SK-N-MC (cell line): ENCODE results near the gene FOXP1.

Experiments
- DNase-seq: peaks from one replicate; pipeline ENCODE4 v3.0.0-alpha.2; 2011; ENCODE audit warnings: low read depth, low spot score
- H3K27ac ChIP-seq: fragments of 200-600 bp; sonication (generic); 2 replicates; pipeline ENCODE4 v1.5.1; 2016; ENCODE audit warnings: mixed run types
- H3K36me3 ChIP-seq: fragments of 200-600 bp; sonication (generic); 2 replicates; pipeline ENCODE4 v1.6.1; 2017; ENCODE audit warnings: antibody characterized with exemption, low read length, mixed read lengths; ENCODE audit not compliant: insufficient read depth
- H3K4me3 ChIP-seq: fragments of 200-600 bp; sonication (generic); 2 replicates; pipeline ENCODE4 v1.5.1; 2016
- H3K9ac ChIP-seq: fragments of 200-600 bp; sonication (generic); 2 replicates; pipeline ENCODE4 v1.8.0; 2017; ENCODE audit warnings: mixed run types, mixed read lengths; ENCODE audit not compliant: insufficient read length
- H3K9me3 ChIP-seq: fragments of 200-600 bp; sonication (generic); 2 replicates; pipeline ENCODE4 v1.6.1; 2017; ENCODE audit warnings: low read depth, mild to moderate bottlenecking, antibody characterized with exemption, low read length, moderate library complexity, mixed read lengths
- EZH2 ChIP-seq: fragments of 200-600 bp; sonication (generic); IDR thresholded peaks from one replicate; pipeline ENCODE4 v1.6.1; 2017; ENCODE audit warnings: antibody characterized with exemption
- FOXP2 ChIP-seq: optimal IDR thresholded peaks from 2 replicates; pipeline ENCODE3; 2011; ENCODE audit warnings: mild to moderate bottlenecking, moderate library complexity; ENCODE audit not compliant: insufficient read depth; ENCODE audit errors: extremely low read length, control extremely low read depth
- POLR2AphosphoS5 ChIP-seq: IDR thresholded peaks from 2 replicates; pipeline ENCODE4 v1.6.1; 2012; ENCODE audit warnings: mild to moderate bottlenecking, low read depth, low read length, borderline replicate concordance

FOXP1 gene

GRCh38 chr3:71583566-71584393 is at the start of gene FOXP1:
TSS of gene FOXP1 (minus strand) at chr3:71583728. CDS start at chr3:71198381, 385,347 bp downstream.
- DNase-seq, result no peak
- H3K4me3 ChIP-seq, result peak within 1 kb of the TSS; percentile 84
- TF ChIP-seq FOXP2 (peak; percentile 95), POLR2AphosphoS5 (no peak)
- H3K9ac ChIP-seq, result peak within 1 kb of the TSS; percentile 80
- H3K36me3 ChIP-seq, result no peaks in the 10 kb centered on the region
- H3K27ac ChIP-seq, result peak within 1 kb of the TSS; percentile 83
- H3K9me3 ChIP-seq, result no peaks in the 10 kb centered on the region

DNA sequence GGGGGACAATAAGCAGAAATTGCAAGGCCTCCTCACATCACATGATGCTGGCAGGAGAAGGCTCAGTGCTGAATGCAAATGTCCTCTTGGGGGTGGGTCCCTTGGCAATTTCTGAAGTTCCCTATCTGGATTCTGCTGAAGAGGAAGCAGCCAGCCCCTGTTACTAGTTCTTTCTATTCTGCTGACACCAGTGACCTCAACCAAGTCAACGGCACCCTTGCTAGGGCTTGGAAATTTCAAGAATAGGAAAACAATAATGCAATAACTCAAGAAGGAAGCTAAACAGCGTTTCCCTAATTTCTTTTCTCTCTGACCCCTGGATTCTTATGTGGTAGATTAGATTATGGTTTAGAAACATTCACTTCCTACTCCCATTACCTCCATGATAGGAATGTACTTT is 46.2 kb upstream of the FOXP1 start:
- Histone ChIP-seq H3K36me3 (no peaks in the 10 kb centered on the region), H3K4me3 (no peak overlapping the region), H3K9ac (no peak overlapping the region), H3K9me3 (no peaks in the 10 kb centered on the region), H3K27ac (no peak overlapping the region)
- no peak for TF ChIP-seq FOXP2
- no peak for TF ChIP-seq EZH2
- no peak for TF ChIP-seq POLR2AphosphoS5
- DNase-seq, result no peak

- H3K36me3 ChIP-seq, result no peaks in the 10 kb centered on the region
- no peak overlapping the region for H3K9ac ChIP-seq
- TF ChIP-seq EZH2, result no peak
- TF ChIP-seq FOXP2, result no peak
- TF ChIP-seq POLR2AphosphoS5, result no peak
- H3K27ac ChIP-seq, result no peak overlapping the region
- no peak overlapping the region for H3K4me3 ChIP-seq
- DNase-seq, result no peak
- no peaks in the 10 kb centered on the region for H3K9me3 ChIP-seq
Measured at GRCh38 chr3:71629289-71629688, 45.8 kb upstream of the FOXP1 start.

DNA sequence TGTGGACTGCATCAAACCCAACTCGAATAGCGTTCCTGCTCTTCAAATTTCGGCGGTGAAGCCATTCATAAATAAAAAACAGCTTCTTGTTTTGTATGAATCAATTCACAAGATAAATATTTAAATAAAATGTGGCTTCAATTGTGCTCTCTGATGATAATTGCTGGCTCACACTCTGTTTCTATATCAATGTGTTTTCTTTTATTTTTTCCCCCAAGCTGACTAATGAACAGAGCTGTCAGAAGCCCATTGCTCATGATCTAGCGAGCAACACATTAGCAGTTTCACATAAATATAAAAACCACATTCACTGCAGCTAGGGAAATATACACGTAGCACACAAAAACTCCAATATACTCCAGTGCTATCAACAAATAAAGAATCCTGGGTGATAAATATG is 45.0 kb upstream of the FOXP1 start:
- Histone ChIP-seq H3K27ac (no peak overlapping the region), H3K4me3 (no peak overlapping the region), H3K9ac (no peak overlapping the region), H3K36me3 (no peaks in the 10 kb centered on the region), H3K9me3 (no peaks in the 10 kb centered on the region)
- DNase-seq, result no peak
- TF ChIP-seq POLR2AphosphoS5, result no peak
- TF ChIP-seq FOXP2, result no peak
- TF ChIP-seq EZH2, result no peak

DNA sequence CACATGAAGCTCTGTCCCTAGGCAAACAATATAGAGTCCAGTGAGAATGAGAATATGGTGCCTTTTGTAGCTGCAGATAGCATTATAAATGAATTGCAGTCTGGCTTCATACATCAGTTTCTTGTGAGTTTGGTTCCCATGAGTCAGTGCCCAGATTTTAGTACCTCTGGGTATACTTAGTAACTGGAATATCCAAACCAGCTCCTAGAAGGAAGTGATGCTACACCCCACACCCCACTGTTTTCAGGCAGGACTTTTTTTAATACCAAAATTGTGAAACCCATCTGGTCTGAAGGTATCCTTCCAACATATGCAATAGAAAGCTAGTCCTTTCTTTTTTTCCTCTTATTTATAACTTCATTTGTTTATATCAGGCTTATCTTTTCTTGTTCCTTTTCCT is 42.1 kb upstream of the FOXP1 start:
- Histone ChIP-seq H3K36me3 (no peaks in the 10 kb centered on the region), H3K4me3 (no peak overlapping the region), H3K27ac (no peak overlapping the region), H3K9ac (no peak overlapping the region), H3K9me3 (no peaks in the 10 kb centered on the region)
- DNase-seq, result no peak
- TF ChIP-seq POLR2AphosphoS5, result no peak
- TF ChIP-seq FOXP2, result no peak
- no peak for TF ChIP-seq EZH2

DNA sequence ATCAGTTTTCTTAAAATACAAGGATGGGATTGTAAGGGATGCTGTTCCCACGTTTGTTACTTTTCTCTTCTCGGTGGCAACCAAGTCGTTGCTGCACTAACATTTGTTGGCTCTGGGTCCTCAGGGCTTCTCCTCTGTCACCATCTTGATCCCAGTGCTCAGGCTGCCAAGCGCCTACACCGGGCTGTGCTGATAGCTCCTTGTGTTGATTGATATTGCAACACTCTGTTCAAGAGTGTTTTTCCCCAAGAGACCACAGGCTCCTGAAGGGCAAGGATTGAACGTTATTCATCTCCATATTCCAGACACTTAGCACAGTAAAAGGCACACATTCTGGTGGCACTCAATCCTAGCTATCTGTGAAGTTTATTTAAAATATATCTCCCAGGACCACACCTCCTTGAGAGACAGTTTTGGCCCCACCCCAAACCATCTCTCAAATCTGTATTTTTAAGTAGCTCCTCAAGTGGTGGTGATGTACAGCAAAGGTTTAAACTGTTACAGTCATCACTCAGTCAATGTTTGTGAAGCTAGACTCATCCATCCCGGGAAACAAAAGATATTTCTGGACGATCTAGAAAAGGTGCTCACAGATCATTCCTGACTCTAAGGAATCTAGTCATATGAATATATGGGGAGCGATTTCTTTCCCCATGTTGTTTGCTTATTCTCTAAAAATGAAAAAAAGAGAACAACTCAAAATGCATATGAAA is 38.5 kb upstream of the FOXP1 start:
- Histone ChIP-seq H3K4me3 (no peak overlapping the region), H3K9me3 (no peaks in the 10 kb centered on the region), H3K36me3 (no peaks in the 10 kb centered on the region), H3K9ac (no peak overlapping the region), H3K27ac (no peak overlapping the region)
- DNase-seq, result no peak
- TF ChIP-seq EZH2, result no peak
- no peak for TF ChIP-seq FOXP2
- TF ChIP-seq POLR2AphosphoS5, result no peak

DNA sequence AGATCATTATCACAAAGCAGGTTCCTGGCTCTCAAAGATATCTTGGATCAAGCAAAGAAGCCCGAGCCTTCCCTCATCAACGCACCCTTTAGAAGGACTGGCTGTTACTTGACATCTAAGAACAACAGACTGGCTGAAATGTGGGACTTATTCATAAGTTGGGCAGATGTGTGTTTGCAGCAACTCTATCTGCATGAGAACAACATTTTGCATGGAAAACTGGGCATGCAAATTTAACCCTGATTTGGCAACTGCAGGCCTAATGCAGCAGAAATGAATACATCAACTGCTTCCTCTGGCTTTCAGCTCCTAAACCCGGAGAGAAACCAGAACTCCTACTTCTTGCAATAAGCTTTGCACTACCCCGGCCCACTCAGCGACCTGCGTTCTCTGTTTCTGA is 35.0 kb upstream of the FOXP1 start:
- H3K27ac ChIP-seq, result no peak overlapping the region
- H3K9me3 ChIP-seq, result no peaks in the 10 kb centered on the region
- no peak overlapping the region for H3K9ac ChIP-seq
- no peak overlapping the region for H3K4me3 ChIP-seq
- no peaks in the 10 kb centered on the region for H3K36me3 ChIP-seq
- TF ChIP-seq FOXP2, result no peak
- TF ChIP-seq EZH2, result no peak
- TF ChIP-seq POLR2AphosphoS5, result no peak
- no peak for DNase-seq

DNA sequence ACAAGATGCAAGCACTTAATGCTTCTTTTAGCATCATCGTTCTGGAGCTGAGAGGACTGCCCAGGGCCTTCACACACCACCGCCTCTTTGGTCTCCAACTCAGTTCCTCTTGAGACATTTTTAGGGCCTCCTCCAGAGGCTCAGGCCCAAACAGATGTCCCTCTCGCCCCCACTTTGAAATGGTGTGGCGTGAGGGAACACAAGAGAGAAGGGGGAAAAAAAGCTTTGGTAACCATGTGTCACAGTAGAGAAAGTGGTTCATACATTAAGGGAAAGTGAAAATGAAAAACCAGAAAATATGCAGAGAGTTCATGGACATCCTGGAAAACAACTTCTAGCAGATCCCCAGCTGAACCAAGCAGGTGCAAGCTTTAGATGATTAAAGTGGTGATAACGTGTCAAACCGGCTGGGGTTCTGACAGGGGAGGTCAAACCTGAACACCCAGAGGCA is 33.1 kb upstream of the FOXP1 start:
- TF ChIP-seq POLR2AphosphoS5 (no peak), EZH2 (no peak), FOXP2 (no peak)
- Histone ChIP-seq H3K9me3 (no peaks in the 10 kb centered on the region), H3K9ac (no peak overlapping the region), H3K36me3 (no peaks in the 10 kb centered on the region), H3K27ac (no peak overlapping the region), H3K4me3 (no peak overlapping the region)
- DNase-seq, result no peak
